HG02759 (cell line): ENCODE data around the gene TAAR6.
A peak's percentile ranks its signal among the peaks of the same experiment; 100 is the strongest.
"Not testable (repeated sequence)": the region's sequence is repeated elsewhere in the genome, so short reads cannot be mapped to it uniquely, and the experiment has no call there.

Experiments used
- ATAC-seq: cut with Tn5 transposase; IDR thresholded peaks from one replicate; pipeline ENCODE4 v1.9.1; 2021; ENCODE audit warnings: mild to moderate bottlenecking, moderate library complexity; ENCODE audit not compliant: unreplicated experiment

The TAAR6 gene, protein sequence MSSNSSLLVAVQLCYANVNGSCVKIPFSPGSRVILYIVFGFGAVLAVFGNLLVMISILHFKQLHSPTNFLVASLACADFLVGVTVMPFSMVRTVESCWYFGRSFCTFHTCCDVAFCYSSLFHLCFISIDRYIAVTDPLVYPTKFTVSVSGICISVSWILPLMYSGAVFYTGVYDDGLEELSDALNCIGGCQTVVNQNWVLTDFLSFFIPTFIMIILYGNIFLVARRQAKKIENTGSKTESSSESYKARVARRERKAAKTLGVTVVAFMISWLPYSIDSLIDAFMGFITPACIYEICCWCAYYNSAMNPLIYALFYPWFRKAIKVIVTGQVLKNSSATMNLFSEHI

DNA sequence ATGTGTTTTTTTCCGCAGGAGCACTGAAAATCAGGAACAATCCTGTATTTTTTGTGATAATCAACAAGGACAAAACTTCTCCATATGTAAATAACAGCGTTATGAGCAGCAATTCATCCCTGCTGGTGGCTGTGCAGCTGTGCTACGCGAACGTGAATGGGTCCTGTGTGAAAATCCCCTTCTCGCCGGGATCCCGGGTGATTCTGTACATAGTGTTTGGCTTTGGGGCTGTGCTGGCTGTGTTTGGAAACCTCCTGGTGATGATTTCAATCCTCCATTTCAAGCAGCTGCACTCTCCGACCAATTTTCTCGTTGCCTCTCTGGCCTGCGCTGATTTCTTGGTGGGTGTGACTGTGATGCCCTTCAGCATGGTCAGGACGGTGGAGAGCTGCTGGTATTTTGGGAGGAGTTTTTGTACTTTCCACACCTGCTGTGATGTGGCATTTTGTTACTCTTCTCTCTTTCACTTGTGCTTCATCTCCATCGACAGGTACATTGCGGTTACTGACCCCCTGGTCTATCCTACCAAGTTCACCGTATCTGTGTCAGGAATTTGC is at the start of gene TAAR6:
Gene TAAR6 (plus strand): TSS at position 102 of the 557 bp plus-strand sequence. CDS start 0 bp downstream, at position 102.
- no peak for ATAC-seq

DNA sequence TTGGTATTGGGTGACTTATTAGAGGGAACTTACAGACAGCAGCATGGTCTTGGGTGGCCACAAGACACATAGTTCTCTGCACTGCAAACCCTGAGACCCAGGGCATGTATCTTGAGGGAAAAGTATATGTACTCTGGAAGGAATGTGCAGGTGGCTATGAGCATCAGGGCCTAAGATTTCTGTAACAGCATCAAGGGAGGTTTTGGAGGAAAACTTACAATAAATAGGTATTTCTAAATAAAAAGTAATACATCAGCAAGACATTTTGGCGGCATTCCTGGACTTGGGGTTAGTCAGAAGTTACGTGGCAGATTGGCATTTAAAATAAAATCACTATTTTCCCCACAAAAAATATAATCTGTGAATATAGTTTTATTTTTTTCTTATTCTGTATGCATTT is 49.2 kb upstream of the TAAR6 start:
- no peak for ATAC-seq

DNA sequence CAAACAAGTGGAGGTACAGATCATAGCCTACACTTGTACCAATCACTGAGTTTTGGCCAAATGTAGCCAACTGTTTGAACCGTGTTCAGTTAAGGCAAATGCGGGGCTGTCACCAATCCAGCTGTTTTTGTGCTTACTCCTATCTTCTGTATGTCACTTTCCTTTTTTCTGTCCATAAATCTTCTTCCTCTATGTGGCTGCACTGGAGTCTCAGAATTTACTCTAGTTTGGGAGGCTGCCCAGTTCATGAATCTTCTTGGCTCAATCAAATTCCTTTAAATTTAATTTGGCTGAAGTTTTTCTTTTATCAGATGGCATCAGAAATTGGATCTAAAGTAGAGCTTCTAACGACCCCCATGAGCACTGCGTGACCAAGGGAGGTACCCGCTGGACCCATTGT is 45.5 kb upstream of the TAAR6 start:
- no peak for ATAC-seq

DNA sequence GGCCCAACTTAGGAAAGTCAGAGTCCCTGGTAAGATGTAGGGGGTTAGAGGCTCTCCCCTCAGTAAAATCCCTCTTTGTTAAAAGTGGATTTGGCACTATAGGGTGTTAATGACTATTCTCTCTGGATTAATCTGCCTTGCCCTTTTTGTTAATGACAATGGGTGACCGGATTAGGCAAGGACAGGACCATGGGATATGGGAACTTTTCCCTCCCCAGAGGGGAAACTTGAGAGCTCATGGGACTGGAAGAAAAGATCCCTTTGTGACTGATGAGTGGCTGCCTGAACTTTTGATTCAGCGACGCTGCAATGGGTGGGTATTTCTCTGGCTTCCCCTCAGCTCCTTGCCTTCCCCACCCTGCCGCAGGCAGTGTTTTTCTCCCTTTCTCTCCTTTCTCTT is 44.3 kb upstream of the TAAR6 start:
- no peak for ATAC-seq

DNA sequence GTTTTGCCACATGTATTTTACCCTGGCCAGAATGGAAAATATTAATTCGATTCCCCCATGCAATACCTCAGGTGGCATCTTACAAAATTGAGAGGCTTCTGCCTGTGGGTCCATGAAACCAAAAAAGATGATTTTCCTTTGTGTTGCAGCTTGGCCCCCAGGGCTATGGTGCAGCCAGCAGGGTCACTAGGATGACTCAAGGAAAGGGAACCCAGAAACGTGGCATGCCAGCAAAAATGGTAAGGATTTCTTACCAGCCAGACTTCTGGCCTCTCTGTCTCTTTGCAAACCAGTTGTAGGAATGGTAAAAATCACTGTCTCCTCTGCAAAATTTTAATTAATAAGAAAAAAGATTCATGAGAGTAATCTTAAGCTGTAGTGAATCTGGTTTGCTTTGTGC is 43.7 kb upstream of the TAAR6 start:
- ATAC-seq, result no peak

DNA sequence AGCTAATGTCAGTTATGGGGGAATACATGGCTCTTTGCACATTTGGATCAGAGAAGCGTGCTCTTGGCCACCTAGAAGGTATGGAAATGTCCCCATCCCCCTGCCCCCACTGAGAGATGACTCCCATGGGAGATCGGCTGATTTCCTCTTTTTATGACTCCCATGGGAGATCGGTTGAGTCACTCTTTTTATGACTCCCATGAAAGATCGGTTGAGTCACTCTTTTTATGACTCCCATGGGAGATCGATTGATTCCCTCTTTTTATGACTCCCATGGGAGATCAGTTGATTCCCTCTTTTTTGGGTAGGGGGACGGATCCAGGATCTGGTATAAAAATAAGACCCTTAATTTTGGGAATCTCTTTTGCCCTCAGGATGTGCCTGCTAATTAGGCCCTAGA is 42.3 kb upstream of the TAAR6 start:
- no peak for ATAC-seq

DNA sequence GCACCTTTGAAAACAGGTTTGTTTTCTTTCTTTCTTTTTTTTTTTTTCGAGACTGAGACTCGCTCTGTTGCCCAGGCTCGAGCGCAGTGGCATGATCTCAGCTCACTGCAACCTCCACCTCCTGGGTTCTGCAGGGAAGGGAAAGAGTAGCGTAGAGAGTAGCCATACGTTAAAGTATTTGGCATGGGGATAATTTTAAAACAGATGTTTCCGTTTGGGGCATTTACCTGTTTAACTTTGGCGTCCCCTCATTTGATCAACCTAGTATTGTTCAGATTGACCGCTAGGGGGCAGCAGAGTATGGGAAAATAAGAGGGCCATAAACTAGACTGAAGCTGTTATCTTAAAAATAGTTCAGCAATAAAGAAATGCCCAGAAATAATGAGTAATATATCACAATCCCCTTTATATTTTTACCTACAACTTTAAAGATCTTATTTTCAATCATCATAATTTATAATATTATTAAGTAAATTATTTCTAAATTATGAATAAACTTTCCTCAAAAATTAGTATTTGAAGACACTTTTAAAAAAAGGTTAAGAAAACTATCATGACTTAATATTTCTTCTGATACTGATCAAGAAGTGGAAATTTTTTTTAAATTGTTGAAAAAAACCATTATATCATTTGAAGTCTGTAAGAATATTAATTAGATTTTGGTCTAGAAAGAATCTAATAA is 39.7 kb upstream of the TAAR6 start:
- peak; percentile 85 for ATAC-seq

DNA sequence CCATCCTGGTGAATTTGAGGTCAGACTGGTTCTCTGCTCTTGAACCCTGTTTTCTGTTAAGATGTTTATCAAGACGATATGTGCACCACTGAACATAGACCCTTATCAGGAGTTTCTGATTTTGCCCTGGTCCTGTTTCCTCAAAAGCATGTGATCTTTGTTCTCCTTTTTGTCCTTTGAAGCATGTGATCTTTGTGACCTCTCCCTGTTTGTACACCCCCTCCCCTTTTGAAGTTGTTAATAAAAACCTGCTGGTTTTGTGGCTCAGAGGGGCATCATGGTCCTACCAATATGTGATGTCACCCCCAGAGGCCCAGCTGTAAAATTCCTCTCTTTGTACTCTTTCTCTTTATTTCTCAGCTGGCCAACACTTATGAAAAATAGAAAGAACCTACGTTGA is 35.6 kb upstream of the TAAR6 start:
- not testable (repeated sequence) for ATAC-seq

DNA sequence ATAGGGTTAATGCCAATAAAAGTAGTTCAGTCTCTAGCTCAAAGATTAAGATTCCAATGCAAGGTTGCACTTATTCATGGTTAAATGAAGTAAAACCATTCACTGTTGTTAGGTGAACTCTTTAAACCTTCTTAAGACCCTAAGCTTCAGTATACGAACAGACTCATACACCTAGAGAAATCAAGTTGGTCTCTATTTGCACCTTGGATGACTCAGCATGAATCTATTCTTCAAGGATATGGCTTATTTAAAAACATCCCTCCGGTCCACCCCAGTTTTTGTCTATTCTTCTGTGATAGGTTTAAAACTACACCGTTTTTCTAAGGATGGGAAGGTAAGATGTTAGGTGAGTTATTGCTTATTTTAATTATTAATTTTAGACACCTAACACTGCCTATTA is 33.0 kb upstream of the TAAR6 start:
- ATAC-seq, result no peak

DNA sequence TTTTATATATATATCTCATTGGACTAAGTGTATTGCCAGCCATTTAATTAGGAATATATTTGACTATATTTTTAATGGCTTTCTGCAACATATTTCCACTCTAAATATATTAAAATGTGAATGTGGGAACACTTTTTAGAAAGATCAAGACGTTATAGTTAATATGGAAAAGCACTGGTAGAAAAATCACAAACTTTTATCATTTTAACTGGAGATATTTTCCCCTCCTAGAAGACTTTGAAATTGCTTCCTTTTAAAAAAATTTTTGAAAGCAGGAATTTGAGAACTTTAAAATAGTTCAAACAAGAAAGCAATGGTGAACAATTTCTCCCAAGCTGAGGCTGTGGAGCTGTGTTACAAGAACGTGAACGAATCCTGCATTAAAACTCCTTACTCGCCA is 32.1 kb upstream of the TAAR6 start, which contains the start of gene TAAR9:
Gene TAAR9 (plus strand): TSS at position 301 of the 400 bp plus-strand sequence. CDS start 13 bp downstream, at position 314.
- no peak for ATAC-seq

DNA sequence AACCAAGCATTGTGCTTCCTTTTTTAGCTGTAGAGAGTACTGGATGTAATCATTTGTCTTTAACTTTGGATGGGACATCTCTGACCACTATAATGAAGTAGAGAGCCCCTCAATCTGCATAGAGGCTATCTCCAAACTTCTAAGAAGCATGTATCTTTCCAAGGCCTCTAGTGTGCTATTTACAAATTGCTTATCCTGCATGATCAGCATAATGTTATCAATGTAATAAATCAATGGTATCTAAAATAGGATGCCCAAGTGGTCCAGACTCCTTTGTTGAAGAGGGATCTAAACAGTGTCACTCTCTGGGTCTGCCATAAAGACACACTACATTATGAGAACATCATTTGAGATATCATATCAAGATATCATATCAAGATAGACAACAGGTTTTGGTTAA is 25.3 kb upstream of the TAAR6 start:
- no peak for ATAC-seq

DNA sequence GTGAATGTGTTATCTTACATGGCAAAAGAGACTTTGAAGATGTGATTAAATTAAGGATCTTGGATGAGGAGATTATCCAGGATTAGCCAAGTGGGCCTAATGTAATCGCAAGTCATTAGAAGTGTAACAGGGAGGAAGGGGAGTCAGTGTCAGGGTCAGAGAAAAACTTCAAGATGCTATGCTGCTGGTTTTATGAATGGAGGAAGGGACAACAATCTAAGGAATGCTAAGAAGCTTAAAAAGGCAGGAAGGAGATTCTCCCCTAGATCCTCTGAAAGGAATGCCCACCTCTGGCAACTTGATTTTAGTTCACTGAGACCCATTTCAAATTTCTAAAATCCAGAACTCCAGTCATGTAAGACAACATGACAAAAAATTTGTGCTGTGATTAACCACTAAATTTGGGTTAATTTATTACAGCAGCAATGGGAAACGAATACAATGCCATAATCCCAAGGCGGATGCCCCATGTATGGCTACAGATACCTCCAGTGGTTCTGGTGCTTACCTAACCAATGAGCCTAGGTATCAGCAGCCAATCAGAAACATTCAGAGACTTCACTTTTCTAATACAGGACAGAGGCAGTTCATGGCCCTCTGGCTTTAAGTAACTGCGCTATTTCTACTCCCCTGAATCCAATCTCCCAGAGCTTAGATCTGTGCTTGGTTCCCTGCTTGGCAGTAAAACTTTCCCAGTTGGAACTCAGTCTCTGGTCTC is 21.2 kb upstream of the TAAR6 start:
- no peak for ATAC-seq

DNA sequence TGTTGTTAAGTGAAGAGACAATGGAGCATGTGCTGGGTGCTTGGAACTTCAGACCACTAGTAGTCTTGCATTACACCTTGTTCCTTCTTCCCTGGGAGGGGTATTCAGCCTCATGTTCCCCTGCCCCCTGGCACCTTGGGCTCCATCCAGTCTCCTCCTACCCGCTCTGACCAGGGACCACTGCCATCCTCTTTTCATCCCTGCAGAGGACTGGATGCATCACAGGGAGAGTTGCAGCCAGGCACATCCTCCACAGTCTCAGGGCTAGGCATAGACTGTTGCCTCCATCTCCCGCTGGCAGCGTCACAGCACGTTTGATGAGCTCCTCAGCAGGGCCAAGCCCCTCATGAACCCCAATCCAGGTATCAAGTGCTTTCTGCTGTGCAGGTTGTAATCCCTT is 18.9 kb upstream of the TAAR6 start:
- no peak for ATAC-seq

DNA sequence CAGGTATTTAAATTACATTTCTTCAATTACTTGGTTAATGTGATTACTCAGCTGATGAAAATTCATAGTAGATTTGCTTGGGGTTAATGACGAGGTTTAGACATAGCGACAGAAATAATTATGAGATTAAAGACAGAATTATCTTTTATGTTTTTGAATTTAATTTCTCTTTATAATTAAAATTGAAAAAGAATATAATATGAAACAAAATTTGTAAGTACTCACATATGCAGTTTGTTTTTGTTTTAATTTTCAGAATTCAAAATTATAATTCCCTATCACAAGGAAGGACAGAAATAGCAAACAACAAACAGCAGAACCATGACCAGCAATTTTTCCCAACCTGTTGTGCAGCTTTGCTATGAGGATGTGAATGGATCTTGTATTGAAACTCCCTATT is 17.8 kb upstream of the TAAR6 start, which contains the start of gene TAAR8:
Gene TAAR8 (plus strand): TSS at position 301 of the 400 bp plus-strand sequence. CDS start 21 bp downstream, at position 322.
- no peak for ATAC-seq

DNA sequence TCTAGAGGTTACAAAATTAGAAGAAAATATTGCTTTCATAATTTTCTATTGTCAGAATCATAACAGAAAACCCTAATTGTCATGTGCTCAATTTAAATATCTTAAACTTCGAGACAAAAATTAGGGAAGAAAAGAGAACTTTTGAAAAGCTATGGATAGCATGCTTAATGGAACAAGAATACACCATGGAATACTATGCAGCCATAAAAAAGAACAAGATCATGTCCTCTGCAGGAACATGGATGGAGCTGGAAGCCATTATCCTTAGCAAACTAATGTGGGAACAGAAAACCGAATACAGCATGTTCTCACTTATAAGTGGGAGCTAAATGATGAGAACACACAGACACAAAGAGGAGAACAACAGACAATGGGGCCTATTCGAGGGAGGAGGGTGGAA is 10.0 kb upstream of the TAAR6 start:
- ATAC-seq, result not testable (repeated sequence)

DNA sequence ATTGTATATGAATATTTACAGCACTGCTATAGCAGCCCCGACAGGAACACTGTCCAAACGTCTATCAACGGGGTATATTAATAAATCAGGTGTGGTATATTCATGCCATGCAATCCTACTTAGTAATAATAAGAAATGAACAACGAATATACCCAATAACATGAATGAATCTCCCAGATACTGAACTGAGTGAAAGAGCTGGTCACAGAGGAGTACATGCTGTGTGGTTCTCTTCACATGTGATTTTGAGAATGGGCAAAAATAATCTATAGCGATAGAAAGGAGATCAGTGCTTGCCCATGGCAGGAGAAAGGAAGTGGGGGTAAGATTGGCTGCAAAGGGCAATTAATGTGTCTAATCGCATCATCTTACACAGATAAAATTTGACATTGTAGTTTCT is 3.7 kb upstream of the TAAR6 start:
- ATAC-seq, result no peak

DNA sequence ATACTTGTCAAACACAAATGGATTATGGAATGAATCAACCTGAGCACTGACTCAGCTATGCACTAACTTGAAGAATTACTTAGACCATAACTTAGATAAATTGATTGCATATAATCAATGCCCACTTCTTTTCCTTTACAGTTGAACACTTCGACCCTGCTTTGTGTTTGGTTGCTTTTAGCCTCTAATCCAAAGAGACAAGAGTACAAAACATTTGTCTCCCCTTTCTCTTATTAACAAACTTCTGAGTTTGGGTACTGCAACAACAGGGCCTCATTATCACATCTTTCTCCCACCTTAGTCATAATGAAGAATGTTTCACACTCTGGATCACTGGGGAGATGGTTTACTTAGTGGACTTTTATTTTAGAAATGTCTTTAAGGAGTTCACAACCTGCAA is 2.6 kb upstream of the TAAR6 start:
- ATAC-seq, result no peak

DNA sequence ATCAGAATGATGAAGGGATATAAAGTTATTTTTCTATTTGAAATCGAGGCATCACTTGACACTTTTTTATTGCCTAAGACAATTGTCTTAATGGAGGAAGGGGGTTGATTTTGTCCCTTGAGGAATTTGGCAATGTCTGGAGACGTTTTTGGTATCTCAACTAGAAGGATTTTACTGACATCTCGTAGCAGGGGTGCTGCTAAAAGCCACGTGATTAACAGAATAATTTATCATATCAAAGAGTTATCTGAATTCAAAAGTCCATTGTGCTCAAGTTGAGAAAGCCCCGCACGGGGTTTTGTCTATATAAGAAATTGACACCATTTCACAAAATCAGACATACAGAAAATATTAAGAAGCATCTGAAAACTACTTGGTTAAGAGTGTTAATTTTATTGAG is 1.5 kb upstream of the TAAR6 start:
- ATAC-seq, result no peak

DNA sequence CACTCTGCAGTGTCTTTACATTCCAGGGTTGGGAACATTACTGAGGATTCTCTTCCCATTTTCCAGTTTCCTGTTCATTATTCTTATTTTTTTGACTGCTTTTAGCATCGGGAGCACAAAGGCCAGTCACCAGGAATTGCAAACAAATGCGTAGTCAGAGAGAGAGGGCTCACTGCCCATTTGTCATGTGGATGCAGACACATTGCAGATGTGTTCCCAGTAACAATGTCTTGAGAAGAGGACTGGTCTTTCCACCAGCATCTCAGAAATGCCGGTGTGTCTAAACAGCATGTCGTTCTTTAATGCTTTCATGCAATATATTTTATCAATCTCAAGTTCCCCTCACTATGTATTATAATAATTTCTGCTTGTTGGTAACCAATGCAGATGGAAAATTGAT is 952 bp upstream of the TAAR6 start:
- ATAC-seq, result no peak

DNA sequence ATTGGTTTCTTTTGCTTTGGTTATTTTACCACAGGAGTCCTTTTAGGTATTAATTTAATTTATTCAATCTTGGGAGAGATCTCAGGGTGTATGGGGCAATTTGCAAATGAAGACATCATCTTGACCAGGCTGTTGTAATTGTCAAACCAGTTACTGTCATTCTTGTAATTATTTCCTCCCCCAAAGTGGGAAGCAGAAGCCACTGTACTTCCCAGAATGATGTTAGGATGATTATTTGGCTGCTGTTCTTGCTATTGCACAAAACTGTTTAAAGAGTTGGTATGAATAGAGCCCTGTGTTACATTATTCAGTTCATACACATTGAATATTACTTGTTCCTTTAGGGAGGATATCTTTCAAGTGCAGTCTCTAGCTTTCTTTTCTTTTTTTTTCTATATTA is 1.7 kb downstream of the TAAR6 start:
- no peak for ATAC-seq

DNA sequence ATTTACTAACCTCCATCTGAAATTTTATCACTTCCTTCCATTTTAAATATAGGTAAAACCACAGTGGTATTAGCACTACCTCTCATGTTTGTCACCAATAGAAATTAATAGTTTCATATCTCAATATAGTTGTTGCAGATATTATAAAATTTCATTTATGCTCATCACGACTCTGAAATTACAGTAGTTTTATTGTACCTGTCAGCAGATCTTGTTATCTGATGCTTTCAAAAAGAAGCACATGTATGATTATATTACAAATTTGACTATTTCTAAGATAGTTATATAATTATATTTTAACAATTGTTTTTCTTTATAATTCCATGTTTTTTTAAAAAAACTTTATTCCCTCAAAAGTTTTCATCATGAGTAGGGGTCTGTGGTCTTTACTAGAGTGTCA is 14.6 kb downstream of the TAAR6 start:
- ATAC-seq, result no peak
